Fibroblast of the aortic adventitia (primary cell): ENCODE measurements around the gene SUMO4. TPM values are rescaled to one million over a fixed set of nuclear protein-coding genes. Genes with fewer than 3 reads are reported as not detected.

Experiments used
- DNase-seq: peaks from one replicate; pipeline ENCODE4 v3.0.0-alpha.2; 2010; ENCODE audit warnings: low read depth
- H3K4me3 ChIP-seq: 2 replicates; pipeline ENCODE4 v1.5.1; 2011; ENCODE audit warnings: low read depth, mild to moderate bottlenecking, control low read depth, low read length, moderate library complexity
- total RNA-seq: library from RNA; depleted of rRNA; stranded (reverse); fragments of >200 nt; gene quantifications from 2 replicates; pipeline ENCODE4 v1.2.3, GENCODE V29; 2012; ENCODE audit warnings: low replicate concordance
- TF ChIP-seq, protein P1 (sequence below): IDR thresholded peaks from 2 replicates; pipeline ENCODE4 v1.5.1; 2011; ENCODE audit warnings: mild to moderate bottlenecking, low read length, control low read depth, inconsistent platforms; ENCODE audit not compliant: insufficient read depth

The SUMO4 gene
- total RNA-seq, 1 donor = 3.8 TPM

DNA sequence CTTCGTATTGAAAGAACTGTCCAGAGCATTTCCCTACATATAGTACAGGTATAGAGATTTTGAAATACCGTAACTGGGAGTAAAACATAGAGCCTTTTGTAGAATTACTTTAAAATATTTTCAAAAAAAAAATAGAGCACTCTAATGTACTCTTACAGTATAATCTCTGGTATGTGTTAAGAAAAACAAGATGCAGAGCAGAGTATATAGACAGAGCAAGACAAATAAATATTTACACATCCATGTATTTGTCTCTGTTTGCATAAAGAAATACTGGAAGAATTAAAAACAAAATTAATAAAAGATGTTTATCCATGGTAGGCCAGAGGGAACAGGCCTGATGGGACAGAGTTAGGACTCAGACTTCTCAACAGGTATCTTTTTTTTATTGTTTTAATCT is 28.0 kb upstream of the SUMO4 start:
- no peak for DNase-seq

DNA sequence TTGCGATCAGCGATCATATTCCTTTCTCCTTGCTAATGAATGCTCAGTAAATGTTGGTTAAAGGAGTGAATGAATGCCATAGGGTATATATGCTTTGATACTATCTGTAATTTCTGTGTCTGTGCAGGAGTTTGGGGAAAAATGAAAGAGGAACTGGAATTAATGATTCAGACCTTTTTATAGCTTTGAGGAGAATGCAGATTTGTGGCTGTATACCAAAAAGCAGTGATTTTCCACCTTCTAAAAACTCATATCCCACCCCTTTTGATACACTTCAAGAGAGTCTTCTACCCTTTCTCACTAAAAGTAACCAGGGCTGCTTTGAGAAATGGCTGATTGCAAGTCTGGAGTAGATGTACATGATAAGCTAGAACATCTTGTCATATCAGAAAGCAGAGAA is 26.6 kb upstream of the SUMO4 start:
- DNase-seq = no peak
- TF ChIP-seq, protein P1, sequence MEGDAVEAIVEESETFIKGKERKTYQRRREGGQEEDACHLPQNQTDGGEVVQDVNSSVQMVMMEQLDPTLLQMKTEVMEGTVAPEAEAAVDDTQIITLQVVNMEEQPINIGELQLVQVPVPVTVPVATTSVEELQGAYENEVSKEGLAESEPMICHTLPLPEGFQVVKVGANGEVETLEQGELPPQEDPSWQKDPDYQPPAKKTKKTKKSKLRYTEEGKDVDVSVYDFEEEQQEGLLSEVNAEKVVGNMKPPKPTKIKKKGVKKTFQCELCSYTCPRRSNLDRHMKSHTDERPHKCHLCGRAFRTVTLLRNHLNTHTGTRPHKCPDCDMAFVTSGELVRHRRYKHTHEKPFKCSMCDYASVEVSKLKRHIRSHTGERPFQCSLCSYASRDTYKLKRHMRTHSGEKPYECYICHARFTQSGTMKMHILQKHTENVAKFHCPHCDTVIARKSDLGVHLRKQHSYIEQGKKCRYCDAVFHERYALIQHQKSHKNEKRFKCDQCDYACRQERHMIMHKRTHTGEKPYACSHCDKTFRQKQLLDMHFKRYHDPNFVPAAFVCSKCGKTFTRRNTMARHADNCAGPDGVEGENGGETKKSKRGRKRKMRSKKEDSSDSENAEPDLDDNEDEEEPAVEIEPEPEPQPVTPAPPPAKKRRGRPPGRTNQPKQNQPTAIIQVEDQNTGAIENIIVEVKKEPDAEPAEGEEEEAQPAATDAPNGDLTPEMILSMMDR = no peak
- H3K4me3 ChIP-seq = no peak overlapping the region

More for the DNA sequence above, 28.0 kb upstream of the SUMO4 start:
- TF ChIP-seq, protein P1 = no peak
- no peak overlapping the region for H3K4me3 ChIP-seq

DNA sequence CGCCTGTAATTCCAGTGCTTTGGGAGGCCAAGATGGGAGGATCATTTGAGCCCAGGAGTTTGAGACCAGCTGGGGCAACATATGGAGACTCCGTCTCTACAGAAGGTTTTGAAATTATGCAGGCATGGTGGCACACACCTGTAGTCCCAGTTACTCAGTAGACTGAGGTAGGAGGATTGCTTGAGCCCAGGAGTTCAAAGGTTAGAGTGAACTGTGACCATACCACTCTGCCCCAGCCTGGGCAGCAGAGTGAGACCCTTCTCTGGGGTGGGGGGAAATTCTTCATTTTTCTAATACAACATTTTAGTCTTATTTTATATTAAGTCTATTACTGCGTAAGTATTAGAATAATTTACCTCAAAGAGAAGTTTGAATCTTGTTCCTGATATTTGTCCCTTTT is 20.1 kb upstream of the SUMO4 start:
- TF ChIP-seq, protein P1 = no peak
- no peak overlapping the region for H3K4me3 ChIP-seq
- DNase-seq = no peak

DNA sequence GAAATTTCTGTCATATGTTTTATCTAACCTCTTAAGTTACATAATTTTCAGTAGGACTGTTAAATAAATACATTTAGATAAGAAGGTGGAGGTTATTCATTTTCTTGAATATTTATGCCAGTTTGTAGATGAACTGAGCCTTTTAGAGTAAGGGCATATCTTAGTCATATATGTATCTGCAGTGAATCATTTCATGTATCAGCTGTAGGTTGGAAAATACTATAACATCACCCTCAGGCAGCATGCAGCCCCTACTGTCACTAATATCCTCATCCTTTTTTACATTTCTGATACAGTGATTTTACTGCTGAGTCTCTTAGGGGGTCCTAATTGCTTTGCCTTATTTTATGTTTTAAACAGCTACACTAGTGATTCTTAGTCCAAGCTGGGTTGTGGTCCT is 19.5 kb upstream of the SUMO4 start:
- no peak for DNase-seq
- TF ChIP-seq, protein P1 = no peak
- no peak overlapping the region for H3K4me3 ChIP-seq

DNA sequence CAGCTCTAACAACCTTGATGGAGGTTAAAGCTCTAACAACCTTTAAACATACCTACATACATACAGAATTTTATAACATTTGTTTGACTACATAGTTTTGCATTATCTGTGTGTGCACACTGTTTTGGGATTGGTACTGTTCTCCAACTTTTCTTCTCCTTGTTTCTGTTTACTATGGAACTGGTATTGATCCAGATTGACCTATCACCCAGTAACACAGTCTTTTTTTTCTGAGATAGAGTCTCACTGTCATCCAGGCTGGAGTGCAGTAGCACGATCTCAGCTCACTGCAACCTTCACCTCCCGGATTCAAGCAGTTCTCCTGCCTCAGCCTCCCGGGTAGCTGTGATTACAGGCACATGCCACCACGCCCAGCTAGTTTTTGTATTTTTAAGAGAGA is 16.7 kb upstream of the SUMO4 start:
- no peak overlapping the region for H3K4me3 ChIP-seq
- DNase-seq = no peak
- TF ChIP-seq, protein P1 = no peak

DNA sequence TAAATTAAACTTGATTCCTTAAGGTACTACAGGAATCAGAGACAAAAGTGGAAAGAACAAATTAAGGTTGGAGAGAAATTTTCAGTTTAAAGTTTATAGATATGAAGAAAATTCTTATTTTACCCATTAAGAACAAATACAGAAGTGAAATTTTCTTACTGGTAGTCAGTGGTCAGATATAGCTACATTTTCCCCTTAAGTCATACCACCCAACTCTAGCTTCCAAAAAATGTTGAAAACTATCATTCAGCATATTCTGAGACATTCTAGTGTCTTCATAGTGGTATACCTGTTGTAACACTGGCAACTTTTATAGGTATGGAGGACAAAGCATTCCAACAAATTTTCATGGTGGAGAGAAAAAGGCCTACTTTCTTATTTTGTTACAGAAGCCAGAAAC is 15.6 kb upstream of the SUMO4 start:
- TF ChIP-seq, protein P1 = no peak
- H3K4me3 ChIP-seq = no peak overlapping the region
- no peak for DNase-seq

DNA sequence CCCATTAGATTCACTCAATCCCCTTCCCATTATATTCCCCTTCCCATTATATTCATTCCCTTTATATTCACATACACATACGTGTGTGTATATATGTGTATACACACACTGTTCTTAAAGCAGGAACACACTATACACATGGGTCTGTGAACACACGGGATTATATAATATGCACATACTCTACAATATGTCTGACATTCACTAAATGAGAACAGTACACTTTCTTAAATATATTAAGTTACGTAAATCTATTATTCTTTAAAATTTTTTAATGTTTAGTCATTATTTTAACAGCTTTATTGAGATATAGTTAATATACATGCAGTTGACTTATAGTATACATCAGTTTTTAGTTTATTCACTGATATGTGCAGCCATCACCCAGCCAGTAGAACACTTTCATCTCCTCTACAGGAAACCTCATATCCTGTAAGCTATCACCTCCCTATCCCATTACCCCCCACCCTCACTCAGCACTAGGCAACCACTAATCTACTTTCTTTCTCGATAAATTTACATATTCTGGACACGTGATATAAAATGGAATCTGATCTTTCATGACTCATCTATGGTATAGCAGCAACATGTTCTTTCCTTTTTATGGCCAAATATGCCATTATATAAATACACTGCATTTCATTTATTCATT is 13.9 kb upstream of the SUMO4 start:
- TF ChIP-seq, protein P1 = no peak
- DNase-seq = no peak
- no peak overlapping the region for H3K4me3 ChIP-seq
